Heart left ventricle (tissue), 13 donors: ENCODE measurements around the gene ACIN1.

Experiments
- CTCF ChIP-seq, 12 donors: fragments of 200-600 bp; sonication (generic) in 4 of 12; IDR thresholded peaks; one replicate each; pipeline versions ENCODE4 v1.5.0 to v1.8.0; 2018 to 2022; ENCODE audit warnings: antibody characterized with exemption in 12 of 12, mild to moderate bottlenecking in 5 of 12
- POLR2A ChIP-seq, 2 donors: fragments of 450-650 bp; IDR thresholded peaks; one replicate each; pipeline ENCODE4 v1.6.1; 2017; ENCODE audit warnings: antibody characterized with exemption in 2 of 2, mild to moderate bottlenecking in 2 of 2, moderate library complexity in 2 of 2
- donor health status: ischemic (EF 13 %, LVEDD 7.1; RV severe dilation, severe dysfunction).
- donor health status: DM: no; HTN: yes; CAD: no.
- donor health status: DM: no; HTN: no; CAD: no.
- donor health status: ischemic (EF 25% LVEDD 6.9; RV normal size, moderate dysfunction).
- donor health status: ischemic (EF 25% LVEDD 5.7; RV mildly dilated, moderate dysfunction).
- donor health status: ischemic (EF 35%, LVEDD 5.7; RV mildly dilated, moderate dysfunction).
- donor health status: nonischemic (EF 11% LVEDD 7.7; RV severe dilation, severe dysfunction).
- donor health status: DM: yes; HTN: yes; CAD: no.
- donor health status: PGD.
- donor health status: ischemic (EF 29% LVEDD 5.4; RV normal size, mild dysfunction).
- donor health status: nonischemic (EF 23%, LVEDD 6.1; RV moderate dilation, normal function).

GRCh38 chr14:23033251-23033727 is 61.6 kb downstream of the ACIN1 start:
- no peak for TF ChIP-seq CTCF (IDR thresholded peaks at IDR 0.05)
- TF ChIP-seq POLR2A (IDR thresholded peaks at IDR 0.05): no peak
